CD4-positive, alpha-beta T cell treated with Interleukin-4 for 1 hour (primary cell): ENCODE data around the gene STXBP5.
A peak's percentile ranks its signal among the peaks of the same experiment; 100 is the strongest.

ENCODE experiments used
- DNase-seq, 2 donors: peaks; one replicate each; pipeline ENCODE4 v3.0.0-alpha.2; 2020 to 2022

STXBP5 gene

GRCh38 chr6:147204060-147204785 is at the start of gene STXBP5:
STXBP5 (plus strand) TSS chr6:147204417; CDS start chr6:147204533, 116 bp downstream.
- peak; percentile 23 to 41 for DNase-seq

DNA sequence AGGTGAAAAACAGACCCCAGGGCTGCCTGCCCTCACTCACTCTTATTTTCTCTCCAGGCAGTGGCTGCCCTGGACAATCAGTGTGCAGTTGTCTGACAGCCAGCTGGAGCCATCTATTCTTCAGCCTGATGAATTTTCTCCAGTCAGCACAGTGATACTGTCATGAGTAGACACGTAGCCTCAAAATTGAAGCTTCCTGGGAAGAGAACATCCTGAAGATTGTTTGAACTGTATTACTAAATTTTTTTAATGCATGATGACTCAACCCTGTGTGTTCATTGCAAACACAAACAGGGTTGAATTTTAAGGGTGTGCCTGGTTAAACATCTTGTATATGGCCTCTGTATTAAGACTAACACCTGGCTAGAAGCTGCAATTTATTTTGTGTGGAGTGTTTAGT is 49.8 kb upstream of the STXBP5 start:
- no peak for DNase-seq

GRCh38 chr6:147156218-147156617 is 48.0 kb upstream of the STXBP5 start:
- DNase-seq = no peak

DNA sequence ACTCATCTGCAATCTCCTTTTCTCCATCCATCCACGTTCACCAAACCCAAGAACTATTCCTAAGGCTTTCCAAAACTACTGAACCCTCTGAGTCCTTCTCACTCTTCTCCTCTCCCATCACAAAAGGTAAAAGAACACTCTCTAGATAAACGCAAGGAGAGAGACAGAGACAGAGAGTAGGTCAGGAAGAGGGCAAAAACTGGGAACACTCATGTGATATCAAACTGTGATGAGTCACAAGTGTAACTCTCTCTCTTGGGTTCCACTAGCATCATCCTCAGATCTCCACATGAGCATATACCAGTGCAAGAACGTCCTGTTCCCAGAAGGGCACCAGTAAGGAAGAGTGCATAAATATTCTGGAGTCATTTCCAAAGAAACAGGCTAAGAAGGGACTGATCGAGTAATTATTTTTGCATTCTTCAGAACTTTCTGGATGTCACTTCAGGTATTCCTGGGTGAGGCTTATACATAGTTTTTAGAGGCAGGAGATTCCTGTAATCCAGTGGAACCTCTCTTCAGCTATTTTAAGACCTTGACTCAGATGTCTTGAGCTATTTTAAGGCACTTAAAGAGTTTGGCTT is 47.3 kb upstream of the STXBP5 start:
- DNase-seq = no peak

- DNase-seq = no peak
Measured at GRCh38 chr6:147157930-147158329, 46.3 kb upstream of the STXBP5 start.

DNA sequence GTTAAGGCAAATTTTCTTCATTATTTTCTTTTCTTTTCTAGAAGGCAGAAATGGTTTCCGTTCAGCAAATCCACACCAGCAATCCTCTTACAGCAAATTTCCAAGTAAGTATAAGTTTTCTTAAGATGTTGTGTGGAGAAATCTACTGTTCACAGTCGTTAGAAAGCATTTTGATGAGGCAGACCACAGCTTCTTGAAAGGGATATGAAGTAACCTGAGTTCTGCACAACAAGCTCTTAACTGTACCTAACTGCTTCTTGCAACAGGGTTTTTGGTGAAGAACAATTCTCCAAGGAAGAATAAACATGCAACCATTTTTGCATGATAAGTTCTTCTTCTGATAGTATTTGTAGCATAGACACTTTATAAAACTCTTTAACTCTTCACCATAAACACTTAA is 45.3 kb upstream of the STXBP5 start:
- no peak for DNase-seq

DNA sequence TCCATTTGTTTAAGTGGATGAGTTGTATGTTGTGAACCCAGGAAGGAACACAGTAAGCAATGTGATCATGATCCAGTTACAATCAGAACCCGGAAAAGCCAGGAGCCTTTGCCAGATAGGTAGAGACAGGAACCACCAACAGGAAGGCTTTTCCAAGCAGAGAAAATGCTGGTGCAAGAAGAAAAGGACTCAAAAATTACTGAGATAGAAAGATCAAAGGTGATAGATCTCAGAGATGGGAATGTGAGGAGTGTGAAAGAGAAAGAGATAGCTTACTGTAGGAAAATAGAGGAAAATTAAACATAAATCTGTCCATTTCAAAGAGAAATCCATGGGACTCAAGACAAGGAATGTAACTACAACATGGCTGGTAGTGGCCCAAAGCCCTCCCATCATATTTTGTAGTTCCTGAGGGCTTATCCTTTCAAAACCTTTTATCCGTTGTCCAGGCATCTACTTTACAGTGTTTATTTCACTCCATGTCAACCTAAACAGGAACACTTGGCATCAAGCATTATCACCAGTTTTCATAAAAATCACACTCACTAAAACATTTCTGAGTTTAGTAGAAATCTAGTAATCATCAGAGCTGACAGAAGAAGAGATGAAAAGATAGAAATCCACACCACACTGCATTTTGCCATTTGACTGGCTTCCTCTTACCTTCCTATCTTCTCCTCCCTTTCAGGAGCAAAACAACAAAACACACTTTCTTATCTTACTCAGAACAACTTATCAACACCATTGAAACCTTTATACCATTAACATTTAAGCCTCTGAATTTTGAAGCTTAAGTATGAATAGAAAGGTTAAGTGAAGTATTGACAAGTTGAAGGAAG is 44.5 kb upstream of the STXBP5 start:
- no peak for DNase-seq

- DNase-seq = no peak
Measured at GRCh38 chr6:147160593-147160992, 43.6 kb upstream of the STXBP5 start.

- DNase-seq = no peak
Measured at GRCh38 chr6:147161253-147161973, 42.8 kb upstream of the STXBP5 start.

GRCh38 chr6:147161974-147162495 is 42.2 kb upstream of the STXBP5 start:
- no peak for DNase-seq

GRCh38 chr6:147164761-147165160 is 39.5 kb upstream of the STXBP5 start:
- DNase-seq = no peak

GRCh38 chr6:147166360-147166944 is 37.8 kb upstream of the STXBP5 start:
- DNase-seq = no peak

- no peak for DNase-seq
Measured at GRCh38 chr6:147166992-147167391, 37.2 kb upstream of the STXBP5 start.

DNA sequence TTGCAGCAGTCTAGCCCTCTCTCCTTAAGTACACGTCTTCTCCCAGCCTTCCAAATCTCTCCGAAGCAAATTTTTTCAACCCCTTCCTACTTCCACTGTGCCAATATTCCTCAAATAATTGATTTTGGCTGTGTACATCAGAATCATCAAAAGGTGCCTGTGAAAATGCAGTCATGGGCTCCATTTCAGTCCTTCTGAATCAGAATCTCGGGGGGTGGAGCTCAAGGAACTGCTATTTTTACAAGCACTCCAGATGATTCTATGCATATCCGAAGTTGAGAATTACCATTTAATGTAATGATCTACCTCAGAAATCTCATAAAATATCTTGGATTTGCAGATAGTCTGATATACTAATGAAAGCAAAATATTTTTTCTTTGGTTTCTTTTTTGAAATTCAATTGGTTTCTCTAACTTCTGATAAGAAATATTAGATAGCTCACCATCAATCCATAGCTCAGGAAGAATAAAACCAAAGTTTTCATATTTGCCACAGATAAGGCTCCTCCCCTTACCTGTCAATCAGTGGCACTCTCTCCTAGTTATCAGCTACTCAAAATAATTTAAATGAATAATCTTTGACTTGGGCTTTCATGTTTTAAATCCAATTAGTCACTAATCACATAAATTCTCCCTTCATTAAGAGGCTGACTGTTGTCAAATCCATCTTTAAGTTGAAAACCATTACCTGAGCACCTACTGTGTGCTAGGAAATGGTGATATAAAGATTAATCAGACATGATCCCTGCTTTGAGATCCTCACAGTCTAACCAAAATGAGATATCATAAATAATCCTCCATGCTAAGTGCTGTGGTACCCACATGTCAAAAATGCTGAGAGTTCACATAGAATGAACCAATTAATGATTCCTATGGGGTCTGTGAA is 36.4 kb upstream of the STXBP5 start:
- no peak for DNase-seq

GRCh38 chr6:147169529-147169928 is 34.7 kb upstream of the STXBP5 start:
- no peak for DNase-seq

GRCh38 chr6:147170269-147170668 is 33.9 kb upstream of the STXBP5 start:
- DNase-seq = no peak

DNA sequence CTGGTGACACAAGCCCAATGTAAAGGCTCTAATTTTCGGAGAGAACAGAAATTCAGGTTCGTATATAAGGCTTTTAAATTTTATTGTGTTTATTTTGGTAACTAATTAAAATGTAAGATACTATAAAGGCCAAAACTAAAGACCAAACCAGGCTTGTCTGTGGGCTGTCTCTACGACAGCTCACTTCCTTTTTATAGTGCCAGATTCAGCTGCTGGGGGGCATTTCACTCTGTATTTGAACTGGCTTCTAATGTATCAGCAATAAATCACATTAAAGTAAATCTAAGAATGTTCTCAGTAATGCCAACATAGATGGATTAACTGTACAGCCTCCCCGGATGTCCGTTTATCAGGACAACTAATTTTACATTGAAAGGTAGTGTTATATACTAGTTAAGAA is 31.1 kb upstream of the STXBP5 start:
- no peak for DNase-seq

DNA sequence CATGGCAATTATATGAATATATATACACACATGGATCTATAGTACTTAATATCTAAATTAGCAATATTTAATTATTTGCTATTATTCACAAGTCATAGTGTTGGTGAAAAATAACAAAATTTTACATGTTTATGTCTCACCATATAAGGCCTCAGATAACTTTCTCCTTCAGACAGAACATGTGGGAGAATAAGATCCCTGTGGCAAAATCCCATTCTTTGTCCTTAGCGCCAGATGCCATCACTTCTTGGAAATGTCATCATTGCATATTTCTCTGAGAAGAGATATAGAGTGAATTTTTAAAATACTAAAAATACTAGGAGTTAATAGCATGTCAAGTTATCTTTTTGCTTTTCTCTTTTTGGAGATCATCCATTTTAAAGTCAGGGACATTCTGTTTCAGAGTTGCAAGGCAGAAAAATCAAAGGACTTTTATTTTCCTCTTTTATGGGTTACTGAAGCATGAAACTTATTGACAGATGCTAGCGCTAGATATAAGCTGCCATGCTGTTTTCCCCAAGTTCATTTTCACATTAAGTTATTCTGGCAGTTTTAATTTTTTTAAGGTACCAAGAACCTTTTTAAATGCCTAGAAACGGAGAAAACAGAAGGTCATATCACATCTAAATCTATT is 30.4 kb upstream of the STXBP5 start:
- no peak for DNase-seq

DNA sequence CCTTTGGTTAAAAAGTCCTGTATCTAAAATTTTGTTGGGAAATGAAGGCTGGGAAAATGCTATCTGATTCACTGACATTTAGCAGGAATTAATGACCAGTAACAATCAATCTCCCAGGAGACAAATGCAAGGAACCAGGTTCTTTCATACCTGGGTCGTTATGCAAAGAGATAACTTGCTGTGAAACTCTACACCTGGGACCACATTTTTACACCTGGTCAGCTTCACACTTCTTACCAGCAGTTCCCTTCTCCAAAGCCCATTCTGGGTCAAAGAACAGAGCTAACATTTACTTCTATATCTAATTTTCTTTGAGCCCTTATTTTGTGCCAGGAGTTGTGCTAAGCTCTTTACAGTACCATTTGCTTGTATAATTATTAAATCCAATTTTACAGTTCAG is 27.4 kb upstream of the STXBP5 start:
- DNase-seq = no peak

GRCh38 chr6:147177286-147177685 is 26.9 kb upstream of the STXBP5 start:
- DNase-seq = no peak

GRCh38 chr6:147178355-147178754 is 25.9 kb upstream of the STXBP5 start:
- no peak for DNase-seq
